Sciatic nerve (tissue), 2 donors: Measurements from ENCODE around the gene C20orf141. TPM values are rescaled to one million over a fixed set of nuclear protein-coding genes. Genes with fewer than 3 reads are reported as not detected.
"Not testable (repeated sequence)": the region's sequence is repeated elsewhere in the genome, so short reads cannot be mapped to it uniquely, and the experiment has no call there.

Experiments used
- ATAC-seq: fragments of 200-7000 bp; cut with Tn5 transposase; one replicate; pipeline ENCODE4 v1.9.1; 2020; ENCODE audit warnings: mild to moderate bottlenecking, moderate library complexity
- DNase-seq: peaks from one replicate; pipeline ENCODE4 v3.0.0-alpha.2; 2020; ENCODE audit warnings: low spot score
- intact Hi-C: fragments of 100-400 bp; cut with DNase I; formaldehyde crosslinking; loops from one replicate; pipeline ENCODE4 v1.14.2; 2022
- total RNA-seq: library from RNA; stranded (reverse); fragmentation: NEBNext Ultra II Directional; extraction: Animal tissue kit (Norgen Biotek cat#: 25700); gene quantifications from one replicate; pipeline ENCODE4 v1.2.1, GENCODE V29; 2021
- donor health status: DM: no; HTN: no; CAD: no.
- donor health status: DM: no; HTN: no; CAD: no.

The C20orf141 gene
- total RNA-seq: not detected

GRCh38 chr20:2814587-2815051 is at the start of gene C20orf141:
TSS of gene C20orf141 (plus strand) at chr20:2814987. CDS start at chr20:2815185, 198 bp downstream.
- intact Hi-C loops: no loop called here
- ATAC-seq: peak; percentile 81

GRCh38 chr20:2767768-2768631 is 46.8 kb upstream of the C20orf141 start:
- intact Hi-C loops: no loop called here
- peak; percentile 64 for ATAC-seq
- DNase-seq: no peak

More at GRCh38 chr20:2814587-2815051, at the start of gene C20orf141:
- DNase-seq: no peak

GRCh38 chr20:2768632-2769015 is 46.2 kb upstream of the C20orf141 start:
- ATAC-seq: no peak

GRCh38 chr20:2770091-2770490 is 44.7 kb upstream of the C20orf141 start:
- DNase-seq, ATAC-seq, intact Hi-C loops: not testable (repeated sequence)

More at GRCh38 chr20:2768632-2769015, 46.2 kb upstream of the C20orf141 start:
- intact Hi-C loops: no loop called here
- DNase-seq: no peak

GRCh38 chr20:2771631-2772080 is 43.1 kb upstream of the C20orf141 start:
- intact Hi-C loops: no loop called here
- no peak for ATAC-seq
- DNase-seq: no peak

GRCh38 chr20:2773812-2774211 is 41.0 kb upstream of the C20orf141 start:
- DNase-seq (no peak), ATAC-seq (no peak)
- intact Hi-C loops: no loop called here

GRCh38 chr20:2775139-2775538 is 39.6 kb upstream of the C20orf141 start:
- DNase-seq (no peak), ATAC-seq (no peak)
- intact Hi-C loops: no loop called here

GRCh38 chr20:2778602-2779321 is 36.0 kb upstream of the C20orf141 start:
- intact Hi-C loops: no loop called here

GRCh38 chr20:2780948-2781347 is 33.8 kb upstream of the C20orf141 start:
- ATAC-seq (no peak), DNase-seq (no peak)
- intact Hi-C loops: no loop called here

More at GRCh38 chr20:2778602-2779321, 36.0 kb upstream of the C20orf141 start:
- DNase-seq: no peak
- no peak for ATAC-seq

GRCh38 chr20:2783908-2784566 is 30.8 kb upstream of the C20orf141 start:
- intact Hi-C loops: no loop called here
- ATAC-seq (no peak), DNase-seq (no peak)

- DNase-seq (no peak), ATAC-seq (no peak)
- intact Hi-C loops: no loop called here
These were observed 21.3 kb upstream of the C20orf141 start for GRCh38 chr20:2793471-2793870.

- ATAC-seq: no peak
- no peak for DNase-seq
- intact Hi-C loops: no loop called here
These were observed 20.5 kb upstream of the C20orf141 start for GRCh38 chr20:2794202-2794748.

GRCh38 chr20:2794866-2795447 is 19.8 kb upstream of the C20orf141 start:
- intact Hi-C loops: no loop called here
- DNase-seq (no peak), ATAC-seq (no peak)

- no peak for ATAC-seq
These were observed 19.3 kb upstream of the C20orf141 start for GRCh38 chr20:2795451-2795850.

GRCh38 chr20:2796011-2796660 is 18.7 kb upstream of the C20orf141 start:
- intact Hi-C loops: no loop called here
- ATAC-seq (no peak), DNase-seq (no peak)

More at GRCh38 chr20:2795451-2795850, 19.3 kb upstream of the C20orf141 start:
- DNase-seq: no peak
- intact Hi-C loops: no loop called here

GRCh38 chr20:2797136-2797983 is 17.4 kb upstream of the C20orf141 start:
- intact Hi-C loops: no loop called here
- ATAC-seq (no peak), DNase-seq (no peak)

- DNase-seq (no peak), ATAC-seq (no peak)
- intact Hi-C loops: no loop called here
These were observed 16.5 kb upstream of the C20orf141 start for GRCh38 chr20:2798095-2798805.
